ENCODE data around the gene CCNA2. TPM values are rescaled to one million over a fixed set of nuclear protein-coding genes. Genes with fewer than 3 reads are reported as not detected.

Gene CCNA2
- total RNA-seq, 4 donors from 2014 or later: 1.7 to 6.8 (median 2.6) TPM

DNA sequence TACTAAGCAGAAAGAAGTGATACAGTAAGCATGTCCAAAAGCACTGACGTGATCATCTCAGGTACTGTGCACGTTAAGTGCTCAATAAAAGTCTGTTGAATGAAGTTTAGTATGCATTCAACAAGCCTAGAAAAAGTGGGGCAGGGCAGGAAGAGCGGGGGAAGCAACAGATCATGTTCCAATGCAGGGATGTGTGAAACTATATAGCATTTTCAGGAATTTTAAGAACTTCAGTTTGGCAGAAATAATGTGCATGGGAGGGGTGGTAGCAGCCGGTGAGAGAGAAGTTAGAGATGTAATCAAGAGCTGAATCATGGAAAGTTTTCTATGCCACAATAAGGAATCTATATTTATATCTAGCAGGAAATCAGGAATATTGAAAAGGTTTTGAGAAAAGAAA, 19.2 kb upstream of the CCNA2 start:
- TF ChIP-seq, protein P1, sequence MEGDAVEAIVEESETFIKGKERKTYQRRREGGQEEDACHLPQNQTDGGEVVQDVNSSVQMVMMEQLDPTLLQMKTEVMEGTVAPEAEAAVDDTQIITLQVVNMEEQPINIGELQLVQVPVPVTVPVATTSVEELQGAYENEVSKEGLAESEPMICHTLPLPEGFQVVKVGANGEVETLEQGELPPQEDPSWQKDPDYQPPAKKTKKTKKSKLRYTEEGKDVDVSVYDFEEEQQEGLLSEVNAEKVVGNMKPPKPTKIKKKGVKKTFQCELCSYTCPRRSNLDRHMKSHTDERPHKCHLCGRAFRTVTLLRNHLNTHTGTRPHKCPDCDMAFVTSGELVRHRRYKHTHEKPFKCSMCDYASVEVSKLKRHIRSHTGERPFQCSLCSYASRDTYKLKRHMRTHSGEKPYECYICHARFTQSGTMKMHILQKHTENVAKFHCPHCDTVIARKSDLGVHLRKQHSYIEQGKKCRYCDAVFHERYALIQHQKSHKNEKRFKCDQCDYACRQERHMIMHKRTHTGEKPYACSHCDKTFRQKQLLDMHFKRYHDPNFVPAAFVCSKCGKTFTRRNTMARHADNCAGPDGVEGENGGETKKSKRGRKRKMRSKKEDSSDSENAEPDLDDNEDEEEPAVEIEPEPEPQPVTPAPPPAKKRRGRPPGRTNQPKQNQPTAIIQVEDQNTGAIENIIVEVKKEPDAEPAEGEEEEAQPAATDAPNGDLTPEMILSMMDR (IDR thresholded peaks at IDR 0.05; ENCODE audit: low read depth): no peak

DNA sequence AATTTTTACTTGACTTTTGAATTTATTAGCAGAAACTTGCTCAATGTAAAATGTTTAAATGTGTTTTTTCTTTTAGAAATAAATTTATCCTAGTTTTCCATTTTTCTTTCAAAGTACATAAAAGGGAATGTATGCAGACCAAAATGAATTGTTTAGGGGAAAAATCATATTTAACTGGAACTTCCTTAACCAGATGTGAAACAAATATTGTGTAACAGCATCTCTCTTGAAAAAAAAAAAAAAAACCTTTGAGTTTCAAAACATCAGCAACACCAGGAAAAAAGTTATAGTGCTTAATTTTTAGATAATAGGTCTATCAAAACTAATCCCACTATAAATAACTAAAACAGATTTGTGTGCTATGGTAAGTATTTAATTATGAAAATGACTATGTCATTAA, 14.5 kb upstream of the CCNA2 start:
- TF ChIP-seq, protein P1 (IDR thresholded peaks at IDR 0.05; ENCODE audit: low read depth): no peak

DNA sequence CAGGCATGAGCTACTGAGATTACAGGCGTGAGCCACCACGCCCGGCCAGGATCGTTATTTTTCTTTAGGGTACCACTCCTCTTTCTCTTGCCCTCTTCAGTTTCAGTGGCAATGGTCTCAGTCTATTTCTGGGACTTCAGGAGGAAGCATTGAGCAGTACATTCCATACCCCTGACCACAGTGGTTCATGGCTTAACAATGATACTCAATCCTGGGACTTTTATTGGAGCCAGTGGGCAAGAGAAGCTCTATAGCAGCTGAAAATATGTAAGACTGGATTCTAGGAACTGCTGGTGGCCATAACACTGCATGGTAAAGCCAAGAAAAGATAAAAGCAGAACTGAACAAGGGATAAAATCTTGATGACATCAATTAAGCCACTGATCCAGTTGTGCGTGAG, 5.8 kb upstream of the CCNA2 start:
- TF ChIP-seq, protein P1 (IDR thresholded peaks at IDR 0.05; ENCODE audit: low read depth): no peak

DNA sequence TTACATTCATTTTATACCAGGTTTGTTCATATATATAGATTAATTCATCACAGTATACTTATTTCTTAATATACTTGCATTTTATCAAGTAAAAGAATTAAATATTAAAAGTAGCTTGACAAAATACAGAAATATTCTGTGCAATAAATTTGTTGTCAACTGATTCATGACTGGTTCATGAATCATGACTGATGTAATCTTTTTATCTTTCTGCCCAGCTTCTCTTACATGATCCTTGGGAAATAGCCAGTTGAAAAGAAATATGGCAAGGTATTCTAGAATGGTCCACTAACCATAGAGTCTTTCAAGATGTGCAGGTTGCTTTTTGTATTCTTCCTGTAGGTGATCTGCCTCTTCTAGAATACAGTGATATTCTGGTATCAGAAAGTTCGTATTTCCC, 4.2 kb upstream of the CCNA2 start:
- TF ChIP-seq, protein P1 (IDR thresholded peaks at IDR 0.05; ENCODE audit: low read depth): no peak

DNA sequence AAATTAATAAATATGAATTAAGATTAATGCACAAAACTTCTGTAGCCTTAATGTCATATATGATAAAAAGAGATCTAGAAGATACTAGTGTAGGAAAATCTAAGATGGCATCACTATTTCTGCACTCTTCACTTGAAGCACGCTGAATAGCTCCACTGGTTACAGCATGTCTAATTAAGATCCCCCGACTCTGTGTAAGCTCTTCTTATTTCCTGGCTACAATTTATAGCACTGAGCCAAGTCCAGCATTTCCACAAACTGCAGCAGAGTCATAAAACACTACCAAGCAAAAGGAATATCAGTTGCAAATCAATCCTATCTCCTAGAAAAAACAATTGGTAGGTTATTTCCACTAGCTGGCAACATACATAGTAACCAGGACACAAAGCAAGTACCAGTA, 1.3 kb upstream of the CCNA2 start:
- TF ChIP-seq, protein P1 (IDR thresholded peaks at IDR 0.05; ENCODE audit: low read depth): no peak

DNA sequence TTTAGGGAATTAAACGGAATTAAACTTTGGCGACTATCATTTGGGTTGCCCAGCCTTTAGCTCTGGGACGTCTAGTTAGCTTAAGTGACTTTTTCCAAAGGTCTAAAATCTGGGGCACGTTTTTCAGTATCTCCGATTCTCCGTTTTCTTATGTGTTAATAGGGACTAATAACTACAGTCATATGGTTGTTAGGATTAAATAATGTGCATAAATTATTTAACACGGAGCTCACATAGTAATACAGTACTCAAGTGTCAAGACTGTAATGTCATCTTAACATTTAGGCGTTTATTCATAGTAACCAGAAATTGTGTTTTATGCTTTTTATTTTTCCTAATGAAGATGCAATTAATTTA, 466 bp upstream of the CCNA2 start:
- TF ChIP-seq, protein P1 (IDR thresholded peaks at IDR 0.05; ENCODE audit: low read depth): no peak

DNA sequence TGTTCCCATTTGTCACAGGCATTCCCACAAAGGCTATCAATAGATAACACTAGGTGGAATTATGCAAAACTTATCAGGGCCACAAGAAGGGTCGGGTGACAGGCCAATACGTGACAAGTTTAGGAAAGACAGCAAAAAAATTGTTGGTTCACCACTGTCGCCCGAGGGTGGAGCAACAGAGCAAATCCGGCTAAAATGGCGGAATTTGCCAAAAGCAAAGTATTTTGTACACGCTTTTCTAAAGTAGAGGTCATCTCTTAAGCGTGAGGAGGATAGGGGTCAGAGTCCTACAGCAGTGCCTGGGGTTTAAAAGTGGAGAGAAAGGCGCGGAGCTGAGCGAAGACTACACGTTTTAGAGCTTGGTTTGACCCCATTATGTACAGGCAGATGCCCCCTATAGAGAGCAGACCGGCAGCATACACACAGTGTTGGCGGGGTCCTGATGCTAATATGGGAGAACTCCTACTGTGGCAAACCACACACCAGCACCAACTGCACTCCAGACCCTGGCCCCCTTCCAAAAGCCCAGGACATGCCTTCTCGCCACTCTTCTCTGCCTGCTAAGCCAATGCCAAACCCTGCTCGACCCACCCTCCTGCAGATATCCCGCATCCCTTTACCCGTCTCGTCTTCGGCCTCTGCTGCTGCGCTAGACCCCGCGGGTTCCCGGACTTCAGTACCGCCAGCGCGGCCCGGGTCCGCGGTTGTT, 733 bp downstream of the CCNA2 start:
- TF ChIP-seq, protein P1 (IDR thresholded peaks at IDR 0.05; ENCODE audit: low read depth): no peak

All from subcutaneous adipose tissue (tissue), 4 donors.